Measurements from ENCODE around the gene PCA3. TPM values are rescaled to one million over a fixed set of nuclear protein-coding genes. Genes with fewer than 3 reads are reported as not detected.

The PCA3 gene
- total and polyA plus RNA-seq, 2 donors (not counting 3 experiments of a cell fraction or from before 2014, with no cell fraction given), result 0.86 to 2.5 TPM

DNA sequence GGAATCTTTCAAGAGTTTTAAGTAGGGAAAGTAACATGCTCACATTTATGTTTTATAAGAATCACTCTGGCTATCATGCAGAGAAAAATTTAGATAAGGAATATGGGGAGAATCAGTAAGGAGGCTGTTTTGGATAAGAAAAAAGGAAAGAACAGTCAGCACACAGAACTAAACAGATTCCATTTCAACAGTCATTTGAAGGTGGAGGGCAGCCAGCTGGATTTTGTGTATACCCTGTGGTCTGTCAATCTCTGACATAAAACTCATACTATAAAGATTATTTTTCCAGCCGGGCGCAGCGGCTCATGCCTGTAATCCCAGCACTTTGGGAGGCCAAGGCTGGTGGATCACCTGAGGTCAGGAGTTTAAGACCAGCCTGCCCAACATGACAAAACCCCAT is 64.2 kb downstream of the PCA3 start:
- Histone ChIP-seq H3K36me3 (ENCODE audit: control insufficient read depth in 2 of 2, extremely low read depth in 1 of 2, insufficient read depth in 2 of 2, low read length in 2 of 2) (no peaks in the 10 kb centered on the region), H3K27ac (ENCODE audit: insufficient read depth, low read depth, low read length) (no peak overlapping the region), H3K4me3 (replicated peaks in 1 of 3; ENCODE audit: insufficient read depth in 1 of 3, low read depth in 1 of 3, low read length in 3 of 3) (no peak overlapping the region), H3K9ac (replicated peaks; ENCODE audit: extremely low read depth, insufficient read depth, low read length) (no peak overlapping the region), H4K20me1 (replicated peaks; ENCODE audit: control insufficient read depth, extremely low read depth, insufficient read depth, low read length) (no peaks in the 10 kb centered on the region), H2AFZ (ENCODE audit: low read depth, low read length) (no peak overlapping the region), H3K4me1 (ENCODE audit: control insufficient read depth, extremely low read depth, insufficient read depth, low read length) (no peaks in the 10 kb centered on the region), H3K9me3 (replicated peaks; ENCODE audit: control insufficient read depth, insufficient read depth, low read length) (no peaks in the 10 kb centered on the region), H3K79me2 (ENCODE audit: control insufficient read depth, insufficient read depth, low read length) (no peaks in the 10 kb centered on the region), H3K9me1 (replicated peaks; ENCODE audit: control insufficient read depth, extremely low read depth, insufficient read depth, low read length) (no peaks in the 10 kb centered on the region), H3K4me2 (ENCODE audit: insufficient read depth, low read length) (no peak overlapping the region), H3K27me3 (ENCODE audit: control insufficient read depth in 2 of 2, insufficient read depth in 2 of 2, low read length in 2 of 2) (peaks cover 0 to 3% of the 10 kb centered on the region in 2 experiments)
- FAIRE-seq (no peak), DNase-seq (ENCODE audit: low read depth, low spot score) (no peak)
- dilution Hi-C loops (cut with MboI; ENCODE audit: extremely low pct_ligation_motif_present, low sequenced_read_pairs) (no loop called here), intact Hi-C loops (cut with micrococcal nuclease) (no loop called here)
- no peak for TF ChIP-seq EZH2 (IDR thresholded peaks at IDR 0.05; ENCODE audit: borderline replicate concordance, low read depth, low read length, severe bottlenecking)
- TF ChIP-seq GATA2 (IDR thresholded peaks at IDR 0.05; ENCODE audit: insufficient read depth, insufficient read length, low read depth, low read length), result no peak
- TF ChIP-seq JUN (IDR thresholded peaks at IDR 0.05; ENCODE audit: borderline replicate concordance, insufficient read depth, insufficient read length, low read depth), result no peak
- TF ChIP-seq CTCF (IDR thresholded peaks at IDR 0.05; ENCODE audit: extremely low read depth in 1 of 2, insufficient read depth in 1 of 2, low read depth in 1 of 2, low read length in 2 of 2), result no peak
- TF ChIP-seq MYC (IDR thresholded peaks at IDR 0.05; ENCODE audit: low read depth, low read length), result no peak
- TF ChIP-seq FOS (IDR thresholded peaks at IDR 0.05; ENCODE audit: borderline replicate concordance, insufficient read depth, low read length), result no peak
- TF ChIP-seq, protein P1, sequence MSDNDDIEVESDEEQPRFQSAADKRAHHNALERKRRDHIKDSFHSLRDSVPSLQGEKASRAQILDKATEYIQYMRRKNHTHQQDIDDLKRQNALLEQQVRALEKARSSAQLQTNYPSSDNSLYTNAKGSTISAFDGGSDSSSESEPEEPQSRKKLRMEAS (IDR thresholded peaks at IDR 0.05; ENCODE audit: insufficient read depth, insufficient read length), result no peak
- TF ChIP-seq POLR2A (IDR thresholded peaks at IDR 0.05; ENCODE audit: low read depth, low read length), result no peak
- no peak for TF ChIP-seq POLR2AphosphoS5 (IDR thresholded peaks at IDR 0.05; ENCODE audit: insufficient read depth, low read depth, low read length)
- no TSS peak for BruUV-seq (replicated peaks)
- CTCF ChIA-PET, result interaction anchor here (0.7 to 1.8 kb wide), 2 partner anchors 19 to 154 kb away, joined by 3 to 4 read pairs; no protein-coding TSS in a partner anchor
- POLR2A ChIA-PET, result no interaction called here

Data from endothelial cell of umbilical vein (primary cell).